T-cell (primary cell): ENCODE data around the gene HES2. TPM values are rescaled to one million over a fixed set of nuclear protein-coding genes. Genes with fewer than 3 reads are reported as not detected.
"Not testable (repeated sequence)": the region's sequence is repeated elsewhere in the genome, so short reads cannot be mapped to it uniquely, and the experiment has no call there.

Experiments used
- ATAC-seq, 4 experiments: fragments of 200-7000 bp in 3 of 4; fragments of 150-1000 bp in 1 of 4; cut with Tn5 transposase; replicated peaks in 1 of 4; 1 replicate in 3 of 4; 2 replicates in 1 of 4; pipeline ENCODE4 v1.10.0; 2021; ENCODE audit warnings: moderate library complexity in 3 of 4, mild to moderate bottlenecking in 2 of 4, moderate number of reproducible peaks in 1 of 4
- CTCF ChIA-PET, 2 donors: fragments of 300-600 bp; sonication (Branson Sonifier 250); formaldehyde crosslinking; loops; one replicate each; lab custom pipeline; 2022; ENCODE audit warnings: antibody characterized with exemption in 2 of 2; lab: Charles Lee
- POLR2A ChIA-PET, 2 donors: fragments of 300-600 bp; sonication (Branson Sonifier 250); formaldehyde crosslinking; loops; one replicate each; lab custom pipeline; 2022; ENCODE audit warnings: antibody characterized with exemption in 2 of 2; lab: Charles Lee
- DNase-seq, 35 experiments: peaks; one replicate each; pipeline versions ENCODE4 v3.0.0 to v3.0.0-alpha.2; 2013 to 2023
- H3K27ac ChIP-seq: one replicate; pipeline ENCODE4 v1.5.1; 2013; ENCODE audit warnings: low read length
- H3K27me3 ChIP-seq, 2 experiments: replicated peaks in 1 of 2; 1 replicate in 1 of 2; 2 replicates in 1 of 2; pipeline versions ENCODE4 v1.6.1 to v1.7.0; 2013; ENCODE audit warnings: low read length in 1 of 2, mixed read lengths in 1 of 2; ENCODE audit not compliant: control insufficient read depth in 2 of 2, insufficient read depth in 2 of 2; ENCODE audit errors: extremely low read depth in 1 of 2
- H3K36me3 ChIP-seq, 2 donors: 1 replicate in 1 of 2; 2 replicates in 1 of 2; pipeline versions ENCODE4 v1.6.1 to v1.7.0; 2013; ENCODE audit warnings: low read length in 1 of 2; ENCODE audit not compliant: control insufficient read depth in 2 of 2, insufficient read depth in 1 of 2; ENCODE audit errors: extremely low read depth in 1 of 2
- H3K4me1 ChIP-seq, 2 experiments: 1 replicate in 1 of 2; 2 replicates in 1 of 2; pipeline versions ENCODE4 v1.6.1 to v1.7.0; 2013; ENCODE audit warnings: low read length in 2 of 2, mixed read lengths in 1 of 2; ENCODE audit not compliant: insufficient read depth in 2 of 2, control insufficient read depth in 1 of 2; ENCODE audit errors: extremely low read depth in 1 of 2
- H3K4me3 ChIP-seq, 2 donors: 1 replicate in 1 of 2; 2 replicates in 1 of 2; pipeline versions ENCODE4 v1.5.1 to v1.7.0; 2013; ENCODE audit warnings: mild to moderate bottlenecking in 2 of 2, low read length in 1 of 2, moderate library complexity in 1 of 2; ENCODE audit not compliant: control insufficient read depth in 1 of 2; ENCODE audit errors: extremely low read depth in 1 of 2
- H3K9me3 ChIP-seq: 2 replicates; pipeline ENCODE4 v1.7.0; 2013
- H3K27ac Mint-ChIP-seq, 2 donors: one replicate each; pipeline ENCODE4 v1.8.0; 2020 to 2021; ENCODE audit warnings: mild to moderate bottlenecking in 2 of 2, mixed read lengths in 2 of 2
- H3K27me3 Mint-ChIP-seq, 2 donors: one replicate each; pipeline ENCODE4 v1.8.0; 2021 to 2022; ENCODE audit warnings: mixed read lengths in 2 of 2
- H3K36me3 Mint-ChIP-seq: one replicate; pipeline ENCODE4 v1.8.0; 2021; ENCODE audit warnings: mixed read lengths
- H3K4me1 Mint-ChIP-seq, 3 donors: one replicate each; pipeline ENCODE4 v1.8.0; 2020 to 2022; ENCODE audit warnings: mixed read lengths in 3 of 3, mild to moderate bottlenecking in 1 of 3
- H3K4me3 Mint-ChIP-seq, 3 donors: one replicate each; pipeline ENCODE4 v1.8.0; 2020 to 2022; ENCODE audit warnings: mild to moderate bottlenecking in 3 of 3, mixed read lengths in 3 of 3, moderate library complexity in 3 of 3
- H3K9me3 Mint-ChIP-seq, 3 donors: one replicate each; pipeline ENCODE4 v1.8.0; 2020 to 2022; ENCODE audit warnings: mixed read lengths in 3 of 3
- WGBS: methylation state at CpG from one replicate; pipeline ENCODE4 v1.1.5; 2013; ENCODE audit warnings: missing lambda C conversion rate; ENCODE audit not compliant: insufficient coverage; 5-methylcytosine and 5-hydroxymethylcytosine counted together
- total RNA-seq, 35 experiments: library from RNA in 6 of 35; stranded (reverse) in 6 of 35; fragments of 120-200 nt in 1 of 35; gene quantifications; one replicate each; pipeline versions ENCODE4 v1.2.1 to v1.2.4 and lab custom pipeline; 2013 to 2026

The HES2 gene
- total RNA-seq, 5 donors from 2014 or later (not counting 1 experiment from before 2014, with no cell fraction given), result 0.16 TPM; not detected in 4

DNA sequence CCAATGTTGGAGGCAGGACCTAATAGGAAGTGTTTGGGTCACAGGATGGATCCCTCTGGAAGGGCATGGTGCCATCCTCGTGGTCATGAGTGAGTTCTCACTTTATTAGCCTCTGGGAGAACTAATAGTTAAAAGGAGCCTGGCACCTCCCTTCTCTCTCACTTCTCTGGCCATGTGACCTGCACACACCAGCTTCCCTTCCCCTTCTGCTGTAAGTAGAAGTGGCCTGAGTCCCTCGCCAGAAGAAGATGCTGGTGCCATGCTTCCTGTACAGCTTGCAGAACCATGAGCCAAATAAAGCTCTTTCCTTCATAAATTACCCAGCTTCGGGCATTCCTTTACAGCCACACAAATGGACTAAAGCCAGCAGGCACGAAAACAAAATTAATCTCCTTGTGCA, 49.7 kb downstream of the HES2 start:
- H3K4me1 Mint-ChIP-seq, result peaks cover 12 to 23% (median 20%) of the 10 kb centered on the region in 3 donors
- ChIA-PET POLR2A (interaction anchor here in 1 of 2 donors (0.5 kb wide), 1 partner anchor 1964 kb away, joined by 3 read pairs; no protein-coding TSS in a partner anchor), CTCF (interaction anchor here in 1 of 2 donors (1.1 to 1.8 kb wide), 2 partner anchors 22 to 36 kb away, joined by 3 read pairs; no protein-coding TSS in a partner anchor)

DNA sequence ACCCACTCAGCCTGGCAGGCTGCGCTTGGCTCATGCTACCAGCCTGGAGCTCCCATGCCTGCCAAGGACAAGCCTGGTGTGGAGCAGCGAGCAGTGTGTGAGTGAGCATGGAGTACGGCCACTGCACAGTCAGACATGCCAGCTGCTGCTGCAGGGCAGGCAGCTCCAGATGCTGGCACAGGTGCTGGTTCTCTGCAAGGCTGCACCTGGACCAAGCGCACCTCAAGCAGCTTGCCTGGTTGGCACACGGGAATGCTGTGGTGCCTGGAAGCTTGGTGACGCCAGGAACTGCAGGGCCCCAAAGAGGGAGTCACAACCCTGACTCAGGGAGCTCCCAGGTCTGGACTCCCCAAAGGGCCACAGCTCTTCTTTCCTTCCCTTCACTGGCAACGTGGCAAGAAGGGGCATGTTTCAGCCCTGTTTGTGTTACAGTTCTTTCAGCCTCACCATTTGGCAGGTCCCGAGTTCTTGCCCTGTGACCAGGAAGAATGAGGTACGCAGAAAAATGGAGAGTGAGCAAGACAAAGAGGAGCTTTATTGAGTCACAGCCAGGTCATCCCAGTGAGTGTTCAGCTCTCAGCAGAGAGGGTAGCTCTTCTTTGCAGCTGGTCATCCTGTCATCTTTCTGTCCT, 52.2 kb downstream of the HES2 start:
- no peaks in the 10 kb centered on the region for H3K36me3 Mint-ChIP-seq
- no peaks in the 10 kb centered on the region for H3K9me3 Mint-ChIP-seq
- Histone ChIP-seq H3K9me3 (no peaks in the 10 kb centered on the region), H3K36me3 (no peaks in the 10 kb centered on the region), H3K4me1 (peaks cover 5 to 37% of the 10 kb centered on the region in 2 experiments), H3K27me3 (peaks cover 0 to 2% of the 10 kb centered on the region in 2 experiments), H3K4me3 (no peak overlapping the region), H3K27ac (no peak overlapping the region)
- ChIA-PET CTCF (interaction anchor here in 1 of 2 donors (0.6 kb wide), 1 partner anchor 83 kb away, joined by 4 read pairs; no protein-coding TSS in a partner anchor), POLR2A (interaction anchor here in 1 of 2 donors (0.6 kb wide), 1 partner anchor 26 kb away, joined by 3 read pairs; no protein-coding TSS in a partner anchor)
- no peak overlapping the region for H3K4me3 Mint-ChIP-seq
- no peak for ATAC-seq
- no peak for DNase-seq
- H3K27ac Mint-ChIP-seq, result no peak overlapping the region
- H3K27me3 Mint-ChIP-seq, result no peaks in the 10 kb centered on the region
- H3K4me1 Mint-ChIP-seq, result peaks cover 30 to 41% (median 38%) of the 10 kb centered on the region in 3 donors
- WGBS, result 97% methylated on average over 8 of the region's 9 CpGs

More for the DNA sequence above, 49.7 kb downstream of the HES2 start:
- DNase-seq (no peak), ATAC-seq (no peak)
- Histone ChIP-seq H3K4me1 (peaks cover 0 to 14% of the 10 kb centered on the region in 2 experiments), H3K36me3 (no peaks in the 10 kb centered on the region), H3K27ac (no peak overlapping the region), H3K4me3 (no peak overlapping the region), H3K27me3 (no peaks in the 10 kb centered on the region), H3K9me3 (no peaks in the 10 kb centered on the region)
- no peaks in the 10 kb centered on the region for H3K9me3 Mint-ChIP-seq
- no peaks in the 10 kb centered on the region for H3K27me3 Mint-ChIP-seq
- H3K27ac Mint-ChIP-seq, result peak overlapping the region in 1 of 2 donors; percentile 39
- no peaks in the 10 kb centered on the region for H3K36me3 Mint-ChIP-seq
- WGBS, result 63% methylated on average over 1 of the region's 4 CpGs
- no peak overlapping the region for H3K4me3 Mint-ChIP-seq

DNA sequence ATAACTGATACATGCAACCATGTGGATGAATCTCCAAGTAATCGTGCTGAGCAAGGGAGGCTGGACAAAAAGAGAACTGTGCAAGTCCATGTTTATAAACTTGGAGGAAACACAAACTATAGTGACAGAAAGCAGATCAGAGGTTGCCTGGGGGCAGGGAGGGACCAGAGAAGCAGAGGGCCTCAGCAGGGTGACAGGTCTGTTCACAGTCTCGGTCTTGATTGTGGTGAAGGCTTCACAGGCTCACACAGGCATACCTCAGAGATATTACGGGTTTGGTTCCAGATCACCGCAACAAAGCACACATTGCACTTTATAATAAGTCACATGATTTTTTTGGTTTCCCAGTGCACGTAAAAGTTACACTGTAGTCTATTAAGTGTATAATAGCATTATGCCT, 54.7 kb downstream of the HES2 start:
- no peaks in the 10 kb centered on the region for H3K9me3 ChIP-seq
- DNase-seq, result peak in 33 of 35 experiments; percentile 19 to 82 (median 60)
- peak; percentile 72 to 98 (median 89) for ATAC-seq
- Mint-ChIP-seq H3K27me3 (no peaks in the 10 kb centered on the region), H3K9me3 (no peaks in the 10 kb centered on the region), H3K27ac (peak overlapping the region; percentile 87 to 88), H3K4me3 (peak overlapping the region in 1 of 3 donors; percentile 64), H3K36me3 (no peaks in the 10 kb centered on the region), H3K4me1 (peaks cover 39 to 46% (median 46%) of the 10 kb centered on the region in 3 donors)
- ChIA-PET POLR2A (interaction anchor here in 1 of 2 donors (0.6 kb wide), 1 partner anchor 17 kb away, joined by 5 read pairs; no protein-coding TSS in a partner anchor), CTCF (interaction anchor here (0.7 to 0.8 kb wide), 2 partner anchors 13 to 102 kb away, joined by 3 read pairs; no protein-coding TSS in a partner anchor)
- peaks cover 0 to 2% of the 10 kb centered on the region in 2 experiments for H3K27me3 ChIP-seq
- H3K4me3 ChIP-seq, result no peak overlapping the region
- WGBS, result 17% methylated on average over 2 of the region's 5 CpGs
- no peaks in the 10 kb centered on the region for H3K36me3 ChIP-seq
- peak overlapping the region; percentile 57 for H3K27ac ChIP-seq
- peaks cover 7 to 45% of the 10 kb centered on the region in 2 experiments for H3K4me1 ChIP-seq

DNA sequence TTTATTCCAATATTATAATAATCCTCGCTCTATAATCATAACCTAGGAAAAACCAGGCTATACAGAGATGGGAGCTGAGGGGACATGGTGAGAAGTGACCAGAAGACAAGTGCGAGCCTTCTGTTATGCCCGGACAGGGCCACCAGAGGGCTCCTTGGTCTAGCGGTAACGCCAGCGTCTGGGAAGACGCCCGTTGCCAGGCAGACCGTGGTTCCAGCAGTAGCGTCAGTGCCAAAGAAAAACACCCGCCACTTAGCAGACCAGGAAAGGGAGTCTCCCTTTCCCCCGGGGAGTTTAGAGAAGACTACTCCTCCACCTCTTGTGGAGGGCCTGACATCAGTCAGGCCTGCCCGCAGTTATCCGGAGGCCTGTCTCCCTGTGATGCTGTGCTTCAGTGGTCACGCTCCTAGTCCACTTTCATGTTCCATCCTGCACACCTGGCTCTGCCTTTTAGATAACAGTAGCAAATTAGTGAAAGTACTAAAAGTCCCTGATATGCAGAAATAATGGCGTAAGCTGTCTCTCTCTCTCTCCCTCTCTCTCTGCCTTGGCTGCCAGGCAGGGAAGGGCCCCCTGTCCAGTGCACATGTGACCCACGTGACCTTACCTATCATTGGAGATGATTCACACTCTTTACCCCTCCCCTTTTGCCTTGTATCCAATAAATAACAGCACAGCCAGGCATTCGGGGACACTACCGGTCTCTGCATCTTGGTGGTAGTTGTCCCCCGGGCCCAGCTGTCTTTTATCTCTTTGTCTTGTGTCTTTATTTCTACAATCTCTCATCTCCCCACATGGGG, 56.4 kb downstream of the HES2 start:
- H3K27ac ChIP-seq, CTCF ChIA-PET, H3K36me3 ChIP-seq, H3K9me3 ChIP-seq, H3K27me3 Mint-ChIP-seq, H3K9me3 Mint-ChIP-seq, ATAC-seq, H3K36me3 Mint-ChIP-seq, H3K27me3 ChIP-seq, H3K4me3 ChIP-seq: not testable (repeated sequence)
- 43% methylated on average over 13 of the region's 20 CpGs for WGBS
- Mint-ChIP-seq H3K27ac (peak overlapping the region in 1 of 2 donors; percentile 79), H3K4me3 (peak overlapping the region in 1 of 3 donors; percentile 37), H3K4me1 (peaks cover 56 to 57% (median 57%) of the 10 kb centered on the region in 3 donors)
- POLR2A ChIA-PET, result interaction anchor here in 1 of 2 donors (0.6 kb wide), 1 partner anchor 30 kb away, joined by 6 read pairs; the partner anchor contains the start of gene ACOT7
- H3K4me1 ChIP-seq, result peaks cover 18 to 62% of the 10 kb centered on the region in 2 experiments
- peak in 7 of 35 experiments; percentile 10 to 40 (median 28) for DNase-seq

Other genes starting within 250 kb of the HES2 start
- gene CHD5, start 239.6 kb downstream of the HES2 start, total RNA-seq, result under 1 TPM; 0.05 to 0.23 (median 0.16) TPM
- gene RPL22, start 220.3 kb downstream of the HES2 start, total RNA-seq, result 100 to 1,000 TPM; 448 to 621 (median 462) TPM
- gene RNF207, start 213.8 kb downstream of the HES2 start, total RNA-seq, result 1 to 10 TPM; 4.7 to 9.7 (median 6.9) TPM
- gene ICMT, start 184.0 kb downstream of the HES2 start, total RNA-seq, result 10 to 100 TPM in 4 of 5 donors, 1 to 10 TPM in 1; 9.6 to 24.0 (median 20.7) TPM
- gene HES3, start 175.7 kb downstream of the HES2 start, total RNA-seq, result not detected
- 1 to 10 TPM in 1 of 5 donors, under 1 TPM in 4; 0.35 to 2.7 (median 0.72) TPM for gene GPR153, start 158.8 kb downstream of the HES2 start, total RNA-seq
- 1 to 10 TPM; 6.1 to 9.3 (median 7.4) TPM for gene ACOT7, start 26.2 kb downstream of the HES2 start, total RNA-seq
- gene ESPN, start 4.9 kb upstream of the HES2 start, total RNA-seq, result 1 to 10 TPM; 2.1 to 9.2 (median 6.2) TPM
- gene TNFRSF25, start 46.3 kb upstream of the HES2 start, total RNA-seq, result 100 to 1,000 TPM; 215 to 580 (median 446) TPM
- gene PLEKHG5, start 71.7 kb upstream of the HES2 start, total RNA-seq, result 10 to 100 TPM in 1 of 5 donors, 1 to 10 TPM in 4; 7.1 to 18.2 (median 8.4) TPM
- 10 to 100 TPM; 48.6 to 66.6 (median 58.7) TPM for gene NOL9, start 134.6 kb upstream of the HES2 start, total RNA-seq
- not detected for gene TAS1R1, start 135.4 kb upstream of the HES2 start, total RNA-seq
- gene ZBTB48, start 160.1 kb upstream of the HES2 start, total RNA-seq, result 10 to 100 TPM; 42.2 to 82.3 (median 70.3) TPM
- 10 to 100 TPM; 21.9 to 72.3 (median 61.6) TPM for gene KLHL21, start 182.9 kb upstream of the HES2 start, total RNA-seq
- gene PHF13, start 193.8 kb upstream of the HES2 start, total RNA-seq, result 10 to 100 TPM in 3 of 5 donors, 1 to 10 TPM in 2; 6.0 to 12.7 (median 11.9) TPM
- gene THAP3, start 204.9 kb upstream of the HES2 start, total RNA-seq, result 10 to 100 TPM; 12.8 to 37.1 (median 26.1) TPM